Parathyroid adenoma (tissue), 2 donors: ENCODE measurements around the gene SPEG.
A peak's percentile ranks its signal among the peaks of the same experiment; 100 is the strongest.

ENCODE experiments used
- H2AFZ ChIP-seq: fragments of 300-600 bp; sonication (generic); one replicate; pipeline ENCODE4 v1.7.0; 2017; ENCODE audit warnings: antibody characterized with exemption, mild to moderate bottlenecking
- H3K27ac ChIP-seq: fragments of 300-600 bp; sonication (generic); one replicate; pipeline ENCODE4 v1.7.0; 2017
- H3K27me3 ChIP-seq: fragments of 300-600 bp; sonication (generic); one replicate; pipeline ENCODE4 v1.7.0; 2017; ENCODE audit warnings: low read length; ENCODE audit not compliant: control insufficient read depth, insufficient read depth
- H3K36me3 ChIP-seq: fragments of 300-600 bp; sonication (generic); one replicate; pipeline ENCODE4 v1.7.0; 2017; ENCODE audit warnings: low read length; ENCODE audit not compliant: control insufficient read depth, insufficient read depth
- H3K4me1 ChIP-seq: fragments of 300-600 bp; sonication (generic); one replicate; pipeline ENCODE4 v1.7.0; 2017; ENCODE audit warnings: control low read depth
- H3K4me2 ChIP-seq: fragments of 300-600 bp; sonication (generic); one replicate; pipeline ENCODE4 v1.7.0; 2017; ENCODE audit warnings: low read length
- H3K4me3 ChIP-seq: fragments of 300-600 bp; sonication (generic); one replicate; pipeline ENCODE4 v1.7.0; 2017; ENCODE audit warnings: low read depth, low read length
- H3K79me2 ChIP-seq: fragments of 300-600 bp; sonication (generic); one replicate; pipeline ENCODE4 v1.7.0; 2017; ENCODE audit warnings: control low read depth
- H3K9ac ChIP-seq: fragments of 300-600 bp; sonication (generic); one replicate; pipeline ENCODE4 v1.7.0; 2017; ENCODE audit warnings: mild to moderate bottlenecking
- H3K9me3 ChIP-seq: fragments of 300-600 bp; sonication (generic); one replicate; pipeline ENCODE4 v1.7.0; 2017; ENCODE audit warnings: low read length; ENCODE audit not compliant: control insufficient read depth
- CTCF ChIP-seq: fragments of 300-600 bp; sonication (generic); IDR thresholded peaks from one replicate; pipeline ENCODE4 v1.7.0; 2017; ENCODE audit warnings: antibody characterized with exemption, mild to moderate bottlenecking
- donor health status: primary hyperparathyroidism.

Gene SPEG

DNA sequence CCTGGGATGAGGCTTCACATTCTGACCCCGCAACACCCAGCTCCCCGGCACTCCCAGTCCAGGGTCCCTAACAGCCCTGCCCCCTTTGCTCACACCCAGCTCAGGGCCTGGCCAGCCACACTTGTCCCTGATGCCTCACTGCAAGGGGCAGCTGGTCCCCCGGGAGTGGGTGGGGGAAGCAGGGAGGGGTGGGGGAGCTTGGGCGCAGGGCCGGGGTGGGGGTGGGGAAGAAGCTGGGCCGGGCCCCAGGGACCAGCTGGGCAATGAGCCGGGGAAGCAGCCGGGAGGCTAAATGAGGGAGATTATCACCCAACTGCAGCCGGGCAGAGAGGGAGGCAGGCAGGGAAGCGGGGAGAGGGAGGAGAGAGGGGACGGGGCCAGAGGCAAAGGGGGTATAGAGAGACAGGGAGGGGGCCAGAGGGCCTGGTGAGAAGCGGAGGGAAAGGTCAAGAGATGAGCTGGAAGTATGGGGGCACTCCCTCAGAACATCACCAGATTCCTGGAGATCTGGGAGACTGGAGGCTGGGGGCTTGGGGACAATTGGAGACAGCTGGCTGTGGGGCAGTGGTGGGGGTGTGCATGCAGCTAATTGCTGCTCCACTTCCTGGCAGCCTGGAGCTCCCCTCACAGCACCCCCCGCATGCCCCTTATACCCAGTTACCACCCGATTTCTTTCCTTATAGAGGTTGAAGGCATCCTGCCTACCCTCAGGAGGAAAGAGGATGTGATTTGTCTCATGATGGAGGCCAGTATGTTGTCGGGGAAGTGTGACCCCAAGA is 77.1 kb downstream of the SPEG start:
- Histone ChIP-seq H3K4me3 (no peak overlapping the region), H3K4me1 (peaks cover 14% of the 10 kb centered on the region), H3K4me2 (no peak overlapping the region), H3K36me3 (no peaks in the 10 kb centered on the region), H3K9ac (no peak overlapping the region), H3K27me3 (peaks cover 14% of the 10 kb centered on the region), H2AFZ (no peak overlapping the region), H3K9me3 (no peaks in the 10 kb centered on the region), H3K79me2 (no peaks in the 10 kb centered on the region), H3K27ac (no peak overlapping the region)
- no peak for TF ChIP-seq CTCF

DNA sequence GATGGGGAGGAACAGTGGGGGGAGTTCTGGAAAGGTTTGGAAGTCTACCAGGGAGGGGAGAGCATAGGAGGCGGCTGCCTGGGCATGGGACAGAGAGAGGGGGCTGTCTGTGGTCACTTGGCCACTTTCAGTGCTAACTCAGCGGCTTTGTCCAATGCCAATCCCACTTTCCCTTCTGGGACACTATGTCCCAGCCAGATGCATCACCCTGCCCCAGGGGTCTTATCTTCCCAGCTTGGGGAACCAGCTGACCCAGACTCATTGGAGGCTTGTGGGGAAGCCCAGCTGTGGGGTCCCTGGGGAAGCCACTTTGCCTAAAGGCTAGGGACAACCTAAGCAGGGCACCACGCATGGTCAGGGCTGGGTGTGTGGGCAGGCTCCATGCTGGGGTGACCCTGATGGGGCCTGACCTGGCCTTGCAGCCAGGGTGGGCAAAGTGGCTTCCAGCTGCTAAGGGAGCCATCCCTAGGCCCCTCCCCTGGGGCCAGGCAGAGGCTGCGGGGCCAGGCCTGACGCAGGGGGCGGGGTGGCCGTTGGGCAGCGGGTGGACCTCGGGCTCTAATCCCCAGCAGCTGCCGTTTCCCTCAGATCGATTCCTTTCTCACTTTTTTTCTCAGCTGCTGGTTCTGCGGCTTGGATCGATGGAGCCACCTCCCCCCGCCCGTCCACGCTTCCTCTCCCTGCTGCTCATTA is 78.0 kb downstream of the SPEG start:
- H3K27ac ChIP-seq, result no peak overlapping the region
- peaks cover 14% of the 10 kb centered on the region for H3K4me1 ChIP-seq
- no peaks in the 10 kb centered on the region for H3K79me2 ChIP-seq

GRCh38 chr2:219513787-219514186 is 79.1 kb downstream of the SPEG start:
- Histone ChIP-seq H3K9ac (no peak overlapping the region), H3K27me3 (peaks cover 14% of the 10 kb centered on the region), H2AFZ (no peak overlapping the region), H3K79me2 (no peaks in the 10 kb centered on the region), H3K4me3 (no peak overlapping the region), H3K9me3 (no peaks in the 10 kb centered on the region), H3K36me3 (no peaks in the 10 kb centered on the region), H3K4me1 (peaks cover 14% of the 10 kb centered on the region), H3K4me2 (no peak overlapping the region), H3K27ac (no peak overlapping the region)
- no peak for TF ChIP-seq CTCF

More for the DNA sequence above, 78.0 kb downstream of the SPEG start:
- Histone ChIP-seq H3K9me3 (no peaks in the 10 kb centered on the region), H3K4me2 (no peak overlapping the region), H3K27me3 (peaks cover 14% of the 10 kb centered on the region), H3K4me3 (no peak overlapping the region), H3K36me3 (no peaks in the 10 kb centered on the region), H2AFZ (no peak overlapping the region), H3K9ac (no peak overlapping the region)
- no peak for TF ChIP-seq CTCF

- no peaks in the 10 kb centered on the region for H3K36me3 ChIP-seq
- no peak for TF ChIP-seq CTCF
Observed at GRCh38 chr2:219514196-219514761, 79.6 kb downstream of the SPEG start, which contains the start of gene ASIC4. ASIC4 (plus strand) TSS chr2:219514482; CDS start chr2:219514725, 243 bp downstream.

More at GRCh38 chr2:219514196-219514761, 79.6 kb downstream of the SPEG start, which contains the start of gene ASIC4:
- Histone ChIP-seq H3K79me2 (no peaks in the 10 kb centered on the region), H3K9me3 (no peaks in the 10 kb centered on the region), H3K4me1 (peaks cover 14% of the 10 kb centered on the region), H2AFZ (peak within 1 kb of the TSS; percentile 22), H3K4me2 (peak within 1 kb of the TSS; percentile 31), H3K27ac (no peak within 1 kb of the TSS), H3K4me3 (no peak within 1 kb of the TSS), H3K9ac (no peak within 1 kb of the TSS), H3K27me3 (peaks cover 14% of the 10 kb centered on the region)
